B cell (primary cell): ENCODE results near the gene ZNF138. TPM values are rescaled to one million over a fixed set of nuclear protein-coding genes. Genes with fewer than 3 reads are reported as not detected.
"Not testable (repeated sequence)": the region's sequence is repeated elsewhere in the genome, so short reads cannot be mapped to it uniquely, and the experiment has no call there.

Experiments used
- ATAC-seq: fragments of 200-7000 bp; cut with Tn5 transposase; one replicate; pipeline ENCODE4 v1.10.0; 2021; ENCODE audit warnings: low read depth, mild to moderate bottlenecking, moderate number of reproducible peaks, moderate library complexity
- CTCF ChIA-PET: fragments of 350-600 bp; sonication (Branson Sonifier 250); formaldehyde crosslinking; loops from one replicate; lab custom pipeline; 2021; ENCODE audit warnings: antibody characterized with exemption, inconsistent platforms; lab: Charles Lee
- POLR2A ChIA-PET: fragments of 350-600 bp; sonication (Branson Sonifier 250); formaldehyde crosslinking; loops from one replicate; lab custom pipeline; 2021; ENCODE audit warnings: antibody characterized with exemption; lab: Charles Lee
- DNase-seq: peaks from one replicate; pipeline ENCODE4 v3.0.0; 2013
- H2AFZ ChIP-seq: 2 replicates; pipeline ENCODE4 v1.6.1; 2012; ENCODE audit warnings: mild to moderate bottlenecking, low read depth, low read length; ENCODE audit not compliant: insufficient read depth, poor library complexity, severe bottlenecking
- H3K27ac ChIP-seq, 2 donors: 1 replicate in 1 of 2; 2 replicates in 1 of 2; pipeline ENCODE4 v1.5.1; 2012 to 2013; ENCODE audit warnings: low read length in 2 of 2, mild to moderate bottlenecking in 2 of 2, moderate library complexity in 1 of 2
- H3K27me3 ChIP-seq, 4 experiments: fragments of 200-600 bp in 1 of 4; sonication (generic) in 1 of 4; replicated peaks in 1 of 4; 1 replicate in 2 of 4; 2 replicates in 2 of 4; pipeline versions ENCODE4 v1.6.1 to v1.7.0; 2013 to 2016; ENCODE audit warnings: low read length in 3 of 4, mild to moderate bottlenecking in 2 of 4, mixed read lengths in 1 of 4, moderate library complexity in 1 of 4; ENCODE audit not compliant: insufficient read depth in 4 of 4, control insufficient read depth in 3 of 4; ENCODE audit errors: control extremely low read depth in 1 of 4
- H3K36me3 ChIP-seq, 2 experiments: replicated peaks in 1 of 2; 1 replicate in 1 of 2; 2 replicates in 1 of 2; pipeline versions ENCODE4 v1.6.1 to v1.7.1; 2013; ENCODE audit warnings: low read length in 1 of 2; ENCODE audit not compliant: insufficient read depth in 2 of 2, control insufficient read depth in 1 of 2; ENCODE audit errors: control extremely low read depth in 1 of 2, extremely low read depth in 1 of 2
- H3K4me1 ChIP-seq, 2 donors: fragments of 200-600 bp in 1 of 2; sonication (generic) in 1 of 2; 1 replicate in 1 of 2; 2 replicates in 1 of 2; pipeline versions ENCODE4 v1.5.1 to v1.6.1; 2013 to 2017; ENCODE audit warnings: low read length in 2 of 2; ENCODE audit not compliant: control insufficient read depth in 2 of 2, insufficient read depth in 2 of 2
- H3K4me2 ChIP-seq: replicated peaks from 2 replicates; pipeline ENCODE3; 2012; ENCODE audit warnings: mild to moderate bottlenecking, low read depth, low read length; ENCODE audit not compliant: poor library complexity, severe bottlenecking
- H3K4me3 ChIP-seq, 5 experiments: fragments of 200-600 bp in 1 of 5; sonication (generic) in 1 of 5; 1 replicate in 3 of 5; 2 replicates in 2 of 5; pipeline versions ENCODE4 v1.5.1 to v1.7.0; 2011 to 2016; ENCODE audit warnings: low read length in 4 of 5, mild to moderate bottlenecking in 4 of 5, low read depth in 2 of 5, control low read depth in 1 of 5, moderate library complexity in 1 of 5; ENCODE audit not compliant: insufficient read depth in 1 of 5; ENCODE audit errors: control extremely low read depth in 1 of 5, extremely low read depth in 1 of 5
- H3K79me2 ChIP-seq: fragments of 200-600 bp; sonication (generic); one replicate; pipeline ENCODE4 v1.6.0; 2016; ENCODE audit warnings: low read length; ENCODE audit not compliant: control insufficient read depth, insufficient read depth
- H3K9ac ChIP-seq: fragments of 200-600 bp; sonication (generic); 2 replicates; pipeline ENCODE4 v1.6.1; 2017; ENCODE audit warnings: mild to moderate bottlenecking, low read length, moderate library complexity
- H3K9me3 ChIP-seq, 3 donors: one replicate each; pipeline versions ENCODE4 v1.6.1 to v1.7.1; 2013; ENCODE audit warnings: low read length in 2 of 3; ENCODE audit not compliant: control insufficient read depth in 2 of 3, insufficient read depth in 1 of 3; ENCODE audit errors: control extremely low read depth in 1 of 3
- H4K20me1 ChIP-seq: 2 replicates; pipeline ENCODE4 v1.6.0; 2012; ENCODE audit warnings: mild to moderate bottlenecking, low read length; ENCODE audit not compliant: insufficient read depth, control insufficient read depth, poor library complexity, severe bottlenecking
- H3K27ac Mint-ChIP-seq: one replicate; pipeline ENCODE4 v1.8.0; 2021; ENCODE audit warnings: mixed read lengths
- H3K27me3 Mint-ChIP-seq: one replicate; pipeline ENCODE4 v1.8.0; 2021; ENCODE audit warnings: mixed read lengths
- H3K4me1 Mint-ChIP-seq: one replicate; pipeline ENCODE4 v1.8.0; 2021; ENCODE audit warnings: mixed read lengths
- H3K4me3 Mint-ChIP-seq: one replicate; pipeline ENCODE4 v1.8.0; 2021; ENCODE audit warnings: mixed read lengths
- H3K9me3 Mint-ChIP-seq: one replicate; pipeline ENCODE4 v1.8.0; 2022; ENCODE audit warnings: mixed read lengths; ENCODE audit not compliant: insufficient read depth
- EZH2 ChIP-seq: IDR thresholded peaks from 2 replicates; pipeline ENCODE4 v1.6.1; 2012; ENCODE audit warnings: borderline replicate concordance, low read depth, mild to moderate bottlenecking, moderate library complexity, low read length; ENCODE audit not compliant: insufficient read depth, poor library complexity, severe bottlenecking
- WGBS: methylation state at CpG from one replicate; pipeline ENCODE4 v1.1.5; 2013; ENCODE audit warnings: missing lambda C conversion rate; ENCODE audit not compliant: insufficient coverage; 5-methylcytosine and 5-hydroxymethylcytosine counted together
- intact Hi-C: fragments of 100-400 bp; cut with micrococcal nuclease; formaldehyde crosslinking; loops from one replicate; pipeline ENCODE4 v1.10.0; 2022
- polyA plus RNA-seq: library from polyadenylated mRNA; depleted of rRNA; stranded (reverse); fragments of >200 nt; gene quantifications from 2 replicates; pipeline ENCODE4 v1.2.3, GENCODE V29; 2012
- total RNA-seq, 2 donors: library from RNA; stranded (reverse); fragments of 120-200 nt in 1 of 2; gene quantifications; 1 replicate in 1 of 2; 2 replicates in 1 of 2; pipeline versions ENCODE4 v1.2.3 to v1.2.4, GENCODE V29; 2013 to 2022
- TF ChIP-seq, protein P1 (sequence below): fragments of 200-600 bp; IDR thresholded peaks from one replicate; pipeline ENCODE4 v1.8.0; 2022; ENCODE audit warnings: antibody characterized with exemption, mild to moderate bottlenecking

The ZNF138 gene
- total and polyA plus RNA-seq, 2 donors (not counting 1 experiment from before 2014, with no cell fraction given) = 10.1 to 26.6 TPM

DNA sequence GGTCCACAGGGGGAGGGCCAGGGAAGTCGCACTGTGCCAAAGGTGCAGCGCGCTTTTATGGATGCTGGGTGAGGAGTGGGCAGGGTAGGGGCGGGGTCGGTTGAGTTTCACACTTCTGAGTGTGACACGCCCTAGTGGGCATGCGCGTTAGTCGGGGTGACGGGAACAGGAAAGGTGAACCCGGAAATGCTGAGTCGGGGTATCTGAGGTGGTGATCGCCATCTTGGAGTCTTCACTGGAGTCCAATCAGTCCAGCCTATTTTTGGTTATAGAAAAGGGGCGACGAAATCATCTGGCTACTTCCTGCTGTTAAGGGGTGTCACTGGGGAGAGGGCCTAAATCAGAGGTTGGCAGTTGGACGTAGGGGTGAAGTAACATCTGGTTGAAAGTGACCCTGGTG lies 40.8 kb downstream of the ZNF138 start:
- 74% methylated on average over 8 of the region's 16 CpGs for WGBS
- no peak overlapping the region for H3K9ac ChIP-seq

DNA sequence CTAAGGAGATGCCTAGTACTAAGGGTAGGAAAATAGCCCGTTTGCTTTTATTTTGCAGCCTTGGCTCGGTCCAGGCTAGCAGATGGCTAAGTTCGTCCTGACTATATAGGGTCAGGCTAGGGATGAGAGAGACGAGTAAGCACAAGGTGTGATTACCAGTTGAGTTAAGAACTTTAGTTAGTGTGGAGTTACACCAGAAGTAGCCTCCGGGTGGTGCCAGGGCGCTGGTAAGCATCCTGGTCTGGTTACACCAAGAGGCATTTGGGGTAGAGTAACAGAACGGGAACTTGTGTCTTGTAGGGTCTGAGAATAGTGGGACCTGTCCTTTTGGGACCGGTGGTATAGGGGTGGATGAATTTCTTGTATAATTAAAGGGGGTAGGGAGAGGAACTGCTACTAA lies 41.6 kb downstream of the ZNF138 start:
- DNase-seq, H3K79me2 ChIP-seq, H3K27me3 Mint-ChIP-seq, ATAC-seq, H3K4me2 ChIP-seq, H3K9ac ChIP-seq, H3K27ac ChIP-seq, POLR2A ChIA-PET, H4K20me1 ChIP-seq, CTCF ChIA-PET, H3K27ac Mint-ChIP-seq, H3K27me3 ChIP-seq, intact Hi-C loops, H3K36me3 ChIP-seq, H3K4me1 Mint-ChIP-seq, H3K4me3 ChIP-seq, H3K4me1 ChIP-seq, H3K4me3 Mint-ChIP-seq, H2AFZ ChIP-seq: not testable (repeated sequence)
- H3K9me3 Mint-ChIP-seq = peaks cover 13% of the 10 kb centered on the region
- peaks cover 2 to 36% (median 3%) of the 10 kb centered on the region in 3 donors for H3K9me3 ChIP-seq
- 96% methylated on average over 8 of the region's 8 CpGs for WGBS

More for the DNA sequence above, 40.8 kb downstream of the ZNF138 start:
- Histone ChIP-seq H3K27ac (no peak overlapping the region), H2AFZ (no peak overlapping the region), H3K27me3 (no peaks in the 10 kb centered on the region), H3K9me3 (peaks cover 2 to 36% (median 3%) of the 10 kb centered on the region in 3 donors), H3K36me3 (peaks cover 2 to 5% of the 10 kb centered on the region in 2 experiments), H4K20me1 (no peaks in the 10 kb centered on the region), H3K4me3 (no peak overlapping the region), H3K4me1 (no peaks in the 10 kb centered on the region), H3K4me2 (no peak overlapping the region), H3K79me2 (no peaks in the 10 kb centered on the region)
- H3K4me1 Mint-ChIP-seq = no peaks in the 10 kb centered on the region
- no peak overlapping the region for H3K4me3 Mint-ChIP-seq
- peaks cover 13% of the 10 kb centered on the region for H3K9me3 Mint-ChIP-seq
- TF ChIP-seq EZH2 = no peak
- TF ChIP-seq, protein P1, sequence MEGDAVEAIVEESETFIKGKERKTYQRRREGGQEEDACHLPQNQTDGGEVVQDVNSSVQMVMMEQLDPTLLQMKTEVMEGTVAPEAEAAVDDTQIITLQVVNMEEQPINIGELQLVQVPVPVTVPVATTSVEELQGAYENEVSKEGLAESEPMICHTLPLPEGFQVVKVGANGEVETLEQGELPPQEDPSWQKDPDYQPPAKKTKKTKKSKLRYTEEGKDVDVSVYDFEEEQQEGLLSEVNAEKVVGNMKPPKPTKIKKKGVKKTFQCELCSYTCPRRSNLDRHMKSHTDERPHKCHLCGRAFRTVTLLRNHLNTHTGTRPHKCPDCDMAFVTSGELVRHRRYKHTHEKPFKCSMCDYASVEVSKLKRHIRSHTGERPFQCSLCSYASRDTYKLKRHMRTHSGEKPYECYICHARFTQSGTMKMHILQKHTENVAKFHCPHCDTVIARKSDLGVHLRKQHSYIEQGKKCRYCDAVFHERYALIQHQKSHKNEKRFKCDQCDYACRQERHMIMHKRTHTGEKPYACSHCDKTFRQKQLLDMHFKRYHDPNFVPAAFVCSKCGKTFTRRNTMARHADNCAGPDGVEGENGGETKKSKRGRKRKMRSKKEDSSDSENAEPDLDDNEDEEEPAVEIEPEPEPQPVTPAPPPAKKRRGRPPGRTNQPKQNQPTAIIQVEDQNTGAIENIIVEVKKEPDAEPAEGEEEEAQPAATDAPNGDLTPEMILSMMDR = no peak
- ATAC-seq (no peak), DNase-seq (no peak)
- H3K27me3 Mint-ChIP-seq = no peaks in the 10 kb centered on the region
- ChIA-PET POLR2A (no interaction called here), CTCF (no interaction called here)
- no peak overlapping the region for H3K27ac Mint-ChIP-seq
- intact Hi-C loops = no loop called here

DNA sequence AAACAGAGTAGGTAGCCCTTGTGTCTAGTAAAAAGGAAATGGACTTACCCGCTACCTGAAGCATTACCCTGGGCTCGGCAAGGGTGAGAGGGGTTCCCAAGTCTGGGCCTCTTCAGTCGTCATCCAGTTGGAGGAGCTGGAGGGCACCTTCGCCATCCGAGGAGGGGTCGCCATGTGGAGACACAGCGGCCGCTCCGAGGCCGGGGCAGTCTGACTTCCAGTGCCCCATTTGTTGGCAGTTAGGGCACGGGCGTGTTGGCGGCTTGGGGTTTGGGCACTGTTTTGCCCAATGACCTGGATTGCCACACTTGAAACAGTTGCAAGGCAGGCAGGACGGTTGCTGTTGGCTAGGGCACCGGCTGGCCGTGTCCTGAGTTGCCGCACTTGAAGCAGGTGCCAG lies 43.8 kb downstream of the ZNF138 start:
- DNase-seq, H3K9ac ChIP-seq, H2AFZ ChIP-seq, H3K27me3 Mint-ChIP-seq, H3K4me1 ChIP-seq, ATAC-seq, POLR2A ChIA-PET, H4K20me1 ChIP-seq, intact Hi-C loops, H3K9me3 Mint-ChIP-seq, H3K4me3 ChIP-seq, H3K27ac Mint-ChIP-seq, H3K4me3 Mint-ChIP-seq, H3K79me2 ChIP-seq, CTCF ChIA-PET, H3K27me3 ChIP-seq, H3K36me3 ChIP-seq, H3K4me1 Mint-ChIP-seq, H3K4me2 ChIP-seq, H3K27ac ChIP-seq: not testable (repeated sequence)
- 88% methylated on average over 11 of the region's 17 CpGs for WGBS
- peaks cover 0 to 36% (median 1%) of the 10 kb centered on the region in 3 donors for H3K9me3 ChIP-seq
